Uterus (tissue), 4 donors: ENCODE results near the gene RAPGEF2. TPM values are rescaled to one million over a fixed set of nuclear protein-coding genes. Genes with fewer than 3 reads are reported as not detected.
A peak's percentile ranks its signal among the peaks of the same experiment; 100 is the strongest.

Experiments
- DNase-seq, 2 donors: peaks; one replicate each; pipeline ENCODE4 v3.0.0-alpha.2; 2019 to 2020
- H3K27ac ChIP-seq, 2 donors: fragments of 200-600 bp; sonication (generic); 1 replicate in 1 of 2; 2 replicates in 1 of 2; pipeline ENCODE4 v1.5.1; 2016 to 2018
- H3K27me3 ChIP-seq, 2 donors: fragments of 200-600 bp; sonication (generic); one replicate each; pipeline ENCODE4 v1.5.1; 2018 to 2019; ENCODE audit warnings: control low read depth in 1 of 2
- H3K36me3 ChIP-seq, 2 donors: fragments of 200-600 bp; sonication (generic); one replicate each; pipeline ENCODE4 v1.5.1; 2019; ENCODE audit warnings: control low read depth in 1 of 2
- H3K4me1 ChIP-seq, 2 donors: fragments of 200-600 bp; sonication (generic); one replicate each; pipeline ENCODE4 v1.5.1; 2018 to 2019; ENCODE audit warnings: control low read depth in 1 of 2
- H3K4me3 ChIP-seq, 2 donors: fragments of 200-600 bp; sonication (generic); 1 replicate in 1 of 2; 2 replicates in 1 of 2; pipeline ENCODE4 v1.5.1; 2018 to 2019; ENCODE audit warnings: mild to moderate bottlenecking in 1 of 2
- H3K9me3 ChIP-seq, 2 donors: fragments of 200-600 bp; sonication (generic); one replicate each; pipeline ENCODE4 v1.5.1; 2019; ENCODE audit warnings: control low read depth in 1 of 2
- POLR2A ChIP-seq, 2 donors: fragments of 450-650 bp; IDR thresholded peaks; one replicate each; pipeline ENCODE4 v1.6.1; 2016; ENCODE audit warnings: antibody characterized with exemption in 2 of 2, mild to moderate bottlenecking in 1 of 2, moderate library complexity in 1 of 2
- intact Hi-C: fragments of 100-400 bp; cut with DNase I; formaldehyde crosslinking; loops from one replicate; pipeline ENCODE4 v1.15.1; 2023; ENCODE audit warnings: low total_unique reads
- total RNA-seq, 4 donors: library from RNA; depleted of rRNA in 3 of 4; stranded (reverse); fragments of >200 nt in 3 of 4; gene quantifications; one replicate each; pipeline versions ENCODE4 v1.1.0 to v1.2.4, GENCODE V29; 2014 to 2023
- TF ChIP-seq, protein P1 (sequence below), 4 experiments: fragments of 200-600 bp in 2 of 4; fragments of 450-650 bp in 2 of 4; sonication (generic) in 2 of 4; IDR thresholded peaks; one replicate each; pipeline ENCODE4 v1.5.1; 2016 to 2019; ENCODE audit warnings: antibody characterized with exemption in 4 of 4, mild to moderate bottlenecking in 2 of 4, moderate library complexity in 1 of 4
- donor health status: DM: yes; HTN: yes; CAD: no.

The RAPGEF2 gene
- total RNA-seq, 4 donors from 2014 or later = 27.9 to 61.4 (median 40.5) TPM

DNA sequence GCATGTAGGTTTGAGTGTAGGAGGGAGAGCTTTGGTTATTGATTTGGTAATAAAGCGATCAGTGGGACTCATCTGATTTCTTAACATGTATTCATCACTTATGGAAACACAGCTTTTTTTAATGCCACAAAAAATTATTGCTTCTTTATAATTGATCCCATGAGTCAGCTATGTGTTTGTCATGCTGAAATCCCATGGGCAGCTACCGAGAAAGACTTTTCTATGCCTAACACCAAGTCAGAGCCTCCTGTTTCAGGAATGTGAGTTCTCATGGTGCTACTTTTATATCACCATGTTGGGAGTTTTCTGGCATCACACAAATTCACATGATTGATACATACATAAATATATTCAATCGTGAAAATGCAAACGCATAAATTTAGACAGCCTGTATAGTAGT, 165.7 kb downstream of the RAPGEF2 start:
- Histone ChIP-seq H3K27ac (no peak overlapping the region), H3K4me3 (no peak overlapping the region), H3K36me3 (no peaks in the 10 kb centered on the region), H3K27me3 (no peaks in the 10 kb centered on the region), H3K4me1 (no peaks in the 10 kb centered on the region), H3K9me3 (no peaks in the 10 kb centered on the region)
- no peak for DNase-seq
- TF ChIP-seq, protein P1, sequence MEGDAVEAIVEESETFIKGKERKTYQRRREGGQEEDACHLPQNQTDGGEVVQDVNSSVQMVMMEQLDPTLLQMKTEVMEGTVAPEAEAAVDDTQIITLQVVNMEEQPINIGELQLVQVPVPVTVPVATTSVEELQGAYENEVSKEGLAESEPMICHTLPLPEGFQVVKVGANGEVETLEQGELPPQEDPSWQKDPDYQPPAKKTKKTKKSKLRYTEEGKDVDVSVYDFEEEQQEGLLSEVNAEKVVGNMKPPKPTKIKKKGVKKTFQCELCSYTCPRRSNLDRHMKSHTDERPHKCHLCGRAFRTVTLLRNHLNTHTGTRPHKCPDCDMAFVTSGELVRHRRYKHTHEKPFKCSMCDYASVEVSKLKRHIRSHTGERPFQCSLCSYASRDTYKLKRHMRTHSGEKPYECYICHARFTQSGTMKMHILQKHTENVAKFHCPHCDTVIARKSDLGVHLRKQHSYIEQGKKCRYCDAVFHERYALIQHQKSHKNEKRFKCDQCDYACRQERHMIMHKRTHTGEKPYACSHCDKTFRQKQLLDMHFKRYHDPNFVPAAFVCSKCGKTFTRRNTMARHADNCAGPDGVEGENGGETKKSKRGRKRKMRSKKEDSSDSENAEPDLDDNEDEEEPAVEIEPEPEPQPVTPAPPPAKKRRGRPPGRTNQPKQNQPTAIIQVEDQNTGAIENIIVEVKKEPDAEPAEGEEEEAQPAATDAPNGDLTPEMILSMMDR (IDR thresholded peaks at IDR 0.05) = no peak
- TF ChIP-seq POLR2A (IDR thresholded peaks at IDR 0.05) = no peak
- intact Hi-C loops = no loop called here

DNA sequence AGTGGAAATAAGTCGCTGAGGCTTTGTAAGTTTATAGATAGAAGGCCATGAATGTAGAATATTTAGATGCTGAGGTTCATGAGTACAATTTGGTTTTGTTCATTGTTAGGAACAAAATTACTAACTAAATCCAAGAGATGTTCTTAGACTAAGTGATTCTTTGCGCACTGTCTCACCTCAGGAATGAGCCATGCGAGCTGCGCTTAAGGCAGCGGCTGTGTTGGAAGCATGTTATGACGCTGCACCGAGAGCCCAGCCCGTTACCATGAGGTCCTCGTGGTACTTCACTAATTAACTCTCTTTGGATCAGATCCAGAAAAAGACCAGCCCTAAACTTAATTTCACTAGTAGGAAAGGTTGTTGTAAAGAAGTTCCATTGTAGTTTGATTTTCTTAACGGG, 166.2 kb downstream of the RAPGEF2 start:
- no peak for DNase-seq
- Histone ChIP-seq H3K9me3 (no peaks in the 10 kb centered on the region), H3K4me1 (no peaks in the 10 kb centered on the region), H3K36me3 (no peaks in the 10 kb centered on the region), H3K4me3 (no peak overlapping the region), H3K27ac (no peak overlapping the region), H3K27me3 (no peaks in the 10 kb centered on the region)
- intact Hi-C loops = no loop called here
- TF ChIP-seq, protein P1 (IDR thresholded peaks at IDR 0.05) = no peak
- no peak for TF ChIP-seq POLR2A (IDR thresholded peaks at IDR 0.05)

DNA sequence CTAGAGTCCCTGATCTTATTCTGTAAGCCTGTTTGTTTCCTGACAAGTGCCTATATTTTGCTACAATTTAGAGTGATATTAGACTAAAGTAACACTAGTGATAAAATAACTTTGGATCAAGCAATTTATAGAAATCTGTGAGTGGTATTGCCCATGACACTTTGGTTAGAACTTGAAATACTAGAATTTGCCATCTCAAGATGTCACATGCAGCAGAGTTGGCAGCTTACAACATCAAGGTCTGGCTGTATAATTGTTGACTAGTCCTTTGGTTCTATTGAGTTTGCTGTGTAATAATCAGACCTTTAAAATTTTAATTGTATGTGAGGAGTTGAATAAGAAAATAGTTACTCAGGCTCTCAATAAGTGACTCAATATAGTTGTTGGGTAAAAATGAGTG, 167.1 kb downstream of the RAPGEF2 start:
- Histone ChIP-seq H3K9me3 (no peaks in the 10 kb centered on the region), H3K4me1 (no peaks in the 10 kb centered on the region), H3K36me3 (no peaks in the 10 kb centered on the region), H3K4me3 (no peak overlapping the region), H3K27me3 (no peaks in the 10 kb centered on the region), H3K27ac (no peak overlapping the region)
- DNase-seq = no peak
- no peak for TF ChIP-seq POLR2A (IDR thresholded peaks at IDR 0.05)
- TF ChIP-seq, protein P1 (IDR thresholded peaks at IDR 0.05) = no peak
- intact Hi-C loops = no loop called here

DNA sequence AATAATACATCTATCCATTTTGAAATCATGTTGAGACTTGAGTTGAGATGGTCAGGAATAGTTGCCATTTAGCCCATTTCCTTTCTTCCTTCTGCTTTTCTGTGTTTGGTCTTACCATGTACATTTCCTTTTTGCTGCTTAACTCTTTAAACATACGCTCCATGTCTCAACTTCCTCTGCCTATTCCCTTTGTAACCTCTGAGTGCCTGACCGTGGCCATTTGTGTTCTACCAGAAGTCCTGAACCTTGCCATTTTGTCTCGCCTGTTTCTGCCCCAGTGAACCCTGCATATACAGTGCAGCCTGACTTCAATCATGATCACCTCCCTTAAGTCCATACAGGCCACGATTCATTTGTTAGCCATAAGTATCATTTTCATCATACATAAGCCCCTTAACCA, 169.0 kb downstream of the RAPGEF2 start:
- TF ChIP-seq POLR2A (IDR thresholded peaks at IDR 0.05) = no peak
- TF ChIP-seq, protein P1 (IDR thresholded peaks at IDR 0.05) = no peak
- Histone ChIP-seq H3K27ac (no peak overlapping the region), H3K4me3 (no peak overlapping the region), H3K9me3 (no peaks in the 10 kb centered on the region), H3K4me1 (no peaks in the 10 kb centered on the region), H3K27me3 (no peaks in the 10 kb centered on the region), H3K36me3 (no peaks in the 10 kb centered on the region)
- no peak for DNase-seq
- intact Hi-C loops = no loop called here

DNA sequence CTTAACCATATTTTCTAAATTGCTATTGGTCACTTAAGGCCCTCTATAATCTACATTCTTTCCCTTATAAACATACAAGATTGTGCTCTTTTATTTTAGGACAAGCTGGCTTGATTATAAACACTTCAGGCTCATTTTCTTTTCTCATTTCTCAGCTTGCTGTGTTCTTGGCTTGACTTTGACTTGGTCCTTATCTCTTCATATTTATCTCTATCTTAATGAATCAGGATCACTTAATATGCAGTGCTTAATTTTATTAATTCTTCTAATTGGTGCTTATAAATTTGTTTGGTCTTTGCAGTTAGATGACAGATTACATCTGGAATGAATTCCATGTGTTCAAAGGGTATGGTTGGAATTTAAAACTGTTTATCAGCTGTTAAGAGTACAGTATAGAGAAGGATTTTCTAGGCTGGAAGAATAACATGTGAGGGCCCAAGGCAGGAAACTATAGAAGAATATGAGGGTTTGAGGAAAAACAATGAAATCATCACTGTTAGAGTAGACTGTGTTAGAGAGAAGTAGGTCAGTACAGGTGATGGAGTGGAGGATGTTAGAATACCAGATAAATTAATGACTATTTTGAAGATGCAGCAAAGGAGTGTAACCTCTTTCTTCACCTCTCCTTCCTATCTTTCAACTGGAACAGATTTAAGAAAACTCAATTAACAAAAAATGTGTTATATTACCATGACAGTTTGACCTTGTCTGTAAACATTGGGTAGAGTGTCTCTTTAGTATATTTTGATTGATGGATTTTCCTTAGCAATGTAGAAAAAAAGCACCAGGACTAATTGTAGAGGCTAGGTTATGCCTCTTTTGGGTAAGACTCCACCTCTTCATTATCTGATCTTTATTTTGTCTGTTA, 169.6 kb downstream of the RAPGEF2 start:
- DNase-seq = no peak
- Histone ChIP-seq H3K4me3 (no peak overlapping the region), H3K36me3 (no peaks in the 10 kb centered on the region), H3K27ac (peak overlapping the region in 1 of 2 donors; percentile 14), H3K4me1 (no peaks in the 10 kb centered on the region), H3K9me3 (no peaks in the 10 kb centered on the region), H3K27me3 (no peaks in the 10 kb centered on the region)
- TF ChIP-seq, protein P1 (IDR thresholded peaks at IDR 0.05) = no peak
- TF ChIP-seq POLR2A (IDR thresholded peaks at IDR 0.05) = no peak
- intact Hi-C loops = no loop called here
